Tongue (tissue), 2 donors: ENCODE data around the gene CELSR1. TPM values are rescaled to one million over a fixed set of nuclear protein-coding genes. Genes with fewer than 3 reads are reported as not detected.

Experiments used
- DNase-seq: peaks from one replicate; pipeline ENCODE4 v3.0.0-alpha.2; 2015
- total RNA-seq: library from RNA; depleted of rRNA; stranded (reverse); fragments of >200 nt; gene quantifications from one replicate; pipeline ENCODE4 v1.2.3, GENCODE V29; 2014

CELSR1 gene
- total RNA-seq, 1 donor from 2014 or later, result 18.1 TPM

GRCh38 chr22:46349238-46349637 lies 188.2 kb downstream of the CELSR1 start:
- no peak for DNase-seq

GRCh38 chr22:46348099-46348695 lies 189.2 kb downstream of the CELSR1 start:
- no peak for DNase-seq

- DNase-seq, result no peak
Measured at GRCh38 chr22:46347646-46348045, 189.8 kb downstream of the CELSR1 start.

GRCh38 chr22:46346680-46347405 lies 190.6 kb downstream of the CELSR1 start:
- no peak for DNase-seq

- no peak for DNase-seq
Measured at GRCh38 chr22:46340676-46341075, 196.7 kb downstream of the CELSR1 start.

GRCh38 chr22:46339956-46340355 lies 197.5 kb downstream of the CELSR1 start:
- no peak for DNase-seq

GRCh38 chr22:46338636-46339035 lies 198.8 kb downstream of the CELSR1 start:
- no peak for DNase-seq

- no peak for DNase-seq
Measured at GRCh38 chr22:46337870-46338269, 199.6 kb downstream of the CELSR1 start.

- no peak for DNase-seq
Measured at GRCh38 chr22:46336119-46337078, 201.0 kb downstream of the CELSR1 start.

GRCh38 chr22:46335201-46336118 lies 202.0 kb downstream of the CELSR1 start, which contains the start of gene TRMU:
Gene TRMU, plus strand, starts transcription at chr22:46335714. Its CDS starts 51 bp downstream, at chr22:46335765.
- DNase-seq, result peak; percentile 94

GRCh38 chr22:46331496-46331895 lies 205.9 kb downstream of the CELSR1 start:
- DNase-seq, result no peak

GRCh38 chr22:46330426-46330825 lies 207.0 kb downstream of the CELSR1 start:
- no peak for DNase-seq

GRCh38 chr22:46329616-46330015 lies 207.8 kb downstream of the CELSR1 start:
- no peak for DNase-seq

- DNase-seq, result no peak
Measured at GRCh38 chr22:46328797-46329196, 208.6 kb downstream of the CELSR1 start.

- DNase-seq, result no peak
Measured at GRCh38 chr22:46327691-46328465, 209.5 kb downstream of the CELSR1 start.

GRCh38 chr22:46326066-46326680 lies 211.2 kb downstream of the CELSR1 start:
- DNase-seq, result no peak

GRCh38 chr22:46323162-46323561 lies 214.3 kb downstream of the CELSR1 start:
- DNase-seq, result no peak

GRCh38 chr22:46322711-46323110 lies 214.7 kb downstream of the CELSR1 start:
- no peak for DNase-seq

- no peak for DNase-seq
Measured at GRCh38 chr22:46320716-46321386, 216.6 kb downstream of the CELSR1 start.
